Islet precursor cell (in vitro differentiated cells): ENCODE results near the gene OLA1.

Experiments
- DNase-seq: peaks from one replicate; pipeline ENCODE4 v3.0.0-alpha.2; 2018

Gene OLA1

DNA sequence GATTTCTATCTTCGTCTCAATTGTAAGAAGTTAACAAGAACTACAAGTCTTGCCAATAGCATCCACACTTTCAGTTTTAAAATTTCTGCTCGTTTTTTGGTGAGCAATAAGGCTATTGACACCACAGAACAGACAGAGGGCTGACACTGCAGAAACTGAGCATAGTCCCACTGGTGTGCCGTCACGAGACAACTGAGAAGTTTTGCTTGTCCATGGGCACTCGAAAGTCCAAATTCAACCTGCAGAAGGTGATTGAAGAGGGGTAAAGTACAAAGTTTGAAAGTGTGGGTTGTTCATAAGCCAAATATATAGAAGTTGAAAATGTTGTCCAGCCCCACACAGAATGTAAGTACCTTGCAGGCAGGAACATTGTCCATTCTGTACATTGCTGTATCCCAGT lies 219.4 kb downstream of the OLA1 start:
- no peak for DNase-seq

DNA sequence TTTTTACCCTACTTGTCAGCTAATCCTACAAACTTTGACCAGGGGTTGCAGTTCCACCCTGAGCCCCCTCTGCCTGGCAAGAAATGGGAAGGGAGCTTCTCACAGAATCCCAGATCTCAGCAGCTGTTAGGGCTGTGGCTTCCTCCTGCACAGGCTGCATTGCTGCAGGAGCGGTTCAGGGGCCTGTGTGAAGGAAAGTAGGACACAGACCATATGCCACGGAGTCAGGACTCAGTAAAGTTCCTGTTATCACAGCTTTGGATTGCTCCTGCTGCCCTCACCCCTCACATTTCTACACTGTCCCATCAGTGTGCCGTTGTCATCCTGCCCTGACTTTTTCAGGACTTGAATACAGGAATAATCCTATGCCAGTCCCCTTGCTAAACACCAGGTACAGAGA lies 220.4 kb downstream of the OLA1 start:
- peak; percentile 78 for DNase-seq

DNA sequence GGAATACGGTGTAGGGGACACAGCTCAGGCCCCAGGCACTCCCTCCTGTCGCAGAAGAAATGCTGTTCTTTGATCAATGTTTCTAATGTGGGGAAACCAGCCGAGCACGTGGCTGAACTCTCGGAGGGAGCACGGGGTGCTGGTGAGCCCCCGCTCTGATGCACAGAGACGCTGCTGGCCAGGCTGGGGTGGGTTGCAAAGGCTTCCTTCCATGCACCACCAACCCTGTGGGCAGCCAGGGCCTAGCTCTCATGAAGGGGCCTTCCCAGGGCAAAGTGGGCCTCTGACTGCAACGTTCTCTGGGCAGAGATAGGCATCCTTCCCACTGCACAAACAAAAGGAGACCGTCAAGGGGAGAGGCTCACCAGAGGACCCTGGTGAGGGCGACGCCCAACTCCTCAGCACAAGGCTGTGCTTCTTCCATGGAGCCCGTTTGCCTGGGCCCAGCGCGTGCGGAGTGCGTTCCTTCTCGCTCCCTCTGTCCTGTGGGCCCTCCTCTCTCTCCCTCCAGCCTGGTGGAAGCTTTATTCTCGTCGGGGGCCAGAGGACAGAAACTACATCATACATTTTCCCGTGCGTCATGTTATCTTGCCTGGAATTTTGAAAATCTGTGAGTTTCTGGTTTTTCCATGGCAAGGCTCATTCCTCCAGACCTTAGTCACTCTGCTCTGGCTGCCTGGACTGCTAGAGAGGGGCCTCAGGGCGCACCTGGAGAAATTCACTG lies 222.0 kb downstream of the OLA1 start:
- DNase-seq = peak; percentile 98

DNA sequence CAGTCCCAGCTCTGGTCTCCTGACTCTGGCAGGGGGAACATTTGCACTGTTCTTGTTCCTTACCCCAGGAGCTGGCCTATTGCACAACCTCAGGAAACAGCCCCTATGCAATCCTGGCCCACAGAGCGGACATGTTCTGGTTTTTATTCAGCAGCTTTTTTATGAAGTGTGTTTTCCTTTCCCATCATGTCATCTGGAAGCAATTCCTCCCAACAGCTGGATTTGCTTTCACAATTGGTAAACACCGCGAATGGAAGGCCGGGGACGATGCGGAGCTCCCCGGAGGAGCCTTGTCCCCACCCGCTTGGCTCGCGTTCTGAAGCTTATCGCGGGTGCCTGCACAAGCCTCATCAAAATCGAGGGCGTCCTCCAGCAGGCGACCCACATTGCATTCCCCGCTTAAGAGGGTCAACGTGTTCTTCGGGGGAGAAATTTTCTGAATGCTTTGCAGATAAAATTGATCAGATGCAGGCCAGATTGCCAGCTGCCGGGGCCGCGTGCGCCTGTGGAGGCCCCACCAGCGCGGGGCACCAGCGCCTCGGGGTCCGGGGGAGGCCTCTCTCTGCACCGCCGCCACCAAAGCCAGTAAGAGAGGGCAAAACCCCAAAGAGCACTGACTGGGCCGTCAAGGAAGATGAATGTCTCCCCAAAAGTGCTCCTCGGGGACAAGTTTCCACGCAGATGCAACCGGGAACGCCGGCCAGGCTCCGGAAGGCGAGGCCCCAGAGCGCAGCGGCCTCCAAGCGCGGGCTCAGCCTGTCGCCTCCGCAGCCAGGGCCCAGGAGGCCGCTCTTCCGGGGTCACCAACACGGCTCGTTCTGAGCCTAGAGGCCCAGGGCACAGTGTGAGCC lies 222.8 kb downstream of the OLA1 start:
- DNase-seq = peak; percentile 63

DNA sequence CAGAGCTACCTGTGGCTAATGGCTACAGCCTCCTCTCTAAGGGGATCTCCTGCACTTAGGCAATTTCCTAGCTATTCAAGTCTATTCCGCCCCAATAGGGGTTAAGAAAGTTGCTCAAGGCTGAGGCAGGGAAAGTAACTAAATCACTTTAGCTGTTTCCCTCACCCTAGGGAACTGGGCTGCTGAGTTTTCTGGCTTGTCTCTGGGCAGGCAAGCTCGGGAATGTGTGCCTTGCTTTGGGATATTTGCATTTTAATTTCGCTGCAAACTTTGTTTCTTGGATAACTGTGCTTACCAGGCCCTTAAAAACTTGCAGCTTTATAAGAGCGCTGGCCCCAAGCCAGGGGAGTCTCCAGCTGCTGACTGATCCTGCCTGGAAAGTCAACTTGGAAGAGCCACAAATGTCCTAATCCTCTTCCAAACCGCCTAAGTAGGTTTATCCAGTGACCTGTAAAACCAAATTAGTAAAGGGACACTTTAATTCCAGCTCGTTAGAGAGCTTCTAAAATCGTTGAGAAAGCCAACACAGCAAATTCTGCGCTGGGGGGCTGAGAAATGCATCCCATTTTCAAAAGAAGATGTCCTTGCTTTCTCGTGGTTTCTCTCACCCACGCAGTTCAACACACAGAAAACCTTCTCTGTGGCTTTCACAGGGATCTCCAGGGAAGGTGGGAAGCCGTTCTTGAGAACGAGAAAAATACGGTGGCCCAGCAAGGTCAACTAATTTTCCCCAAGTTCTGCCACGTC lies 223.6 kb downstream of the OLA1 start:
- peak; percentile 73 for DNase-seq

DNA sequence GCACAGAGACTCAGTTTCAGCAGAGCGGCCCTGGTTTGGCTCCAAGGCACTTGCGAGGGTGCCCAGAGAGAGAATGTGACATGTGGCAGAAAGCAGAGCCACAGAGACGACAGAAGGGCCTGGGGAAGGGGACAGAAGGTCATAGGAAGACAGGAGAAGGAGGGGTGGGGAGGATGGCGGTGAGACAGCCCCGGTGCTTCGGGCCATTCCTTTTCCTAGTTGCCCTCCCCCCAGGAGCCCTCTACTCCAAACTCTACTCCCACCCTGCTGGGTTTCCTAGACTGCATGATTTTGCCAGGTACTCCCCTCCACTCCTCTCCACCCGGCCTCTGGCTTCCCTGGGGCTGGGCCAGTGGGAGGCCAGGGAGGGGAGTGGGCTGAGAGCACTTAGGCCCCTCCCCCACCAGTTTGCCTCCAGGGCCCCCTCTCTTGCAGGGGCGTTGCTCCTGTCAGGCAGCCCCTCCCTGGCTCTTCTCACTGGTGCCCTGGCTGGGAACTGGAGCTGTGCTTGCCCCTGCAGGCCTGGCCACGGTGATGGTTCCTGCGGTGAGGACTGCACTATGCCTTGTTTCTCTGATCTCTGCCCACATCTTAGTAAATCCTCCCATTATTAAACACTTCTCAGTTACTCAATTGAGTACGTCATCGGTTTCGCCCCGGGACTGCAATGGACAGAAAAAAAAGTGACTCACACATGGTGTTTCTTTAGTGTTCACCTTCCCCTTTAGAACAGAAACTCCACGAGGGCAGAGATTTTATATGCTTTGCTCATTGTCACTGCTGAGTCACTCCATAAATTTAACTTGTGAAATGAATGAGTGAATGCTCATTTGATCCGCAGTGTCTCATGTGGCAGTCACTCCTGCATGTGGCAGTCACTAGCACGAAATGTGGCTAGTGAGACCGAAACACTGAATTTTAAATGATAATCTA lies 224.5 kb downstream of the OLA1 start:
- DNase-seq = peak; percentile 99
